Right atrium auricular region (tissue), 2 donors: Measurements from ENCODE around the gene GDAP2. TPM values are rescaled to one million over a fixed set of nuclear protein-coding genes. Genes with fewer than 3 reads are reported as not detected.
A peak's percentile ranks its signal among the peaks of the same experiment; 100 is the strongest.

ENCODE experiments used
- DNase-seq: peaks from one replicate; pipeline ENCODE4 v3.0.0-alpha.2; 2019; ENCODE audit warnings: low spot score
- H3K27ac ChIP-seq, 2 donors: fragments of 200-600 bp; sonication (generic); 1 replicate in 1 of 2; 2 replicates in 1 of 2; pipeline ENCODE4 v1.5.1; 2016 to 2019
- H3K27me3 ChIP-seq, 2 donors: fragments of 200-600 bp; sonication (generic); one replicate each; pipeline versions ENCODE4 v1.5.1 to v1.6.0; 2017 to 2019
- H3K36me3 ChIP-seq: fragments of 200-600 bp; sonication (generic); one replicate; pipeline ENCODE4 v1.5.1; 2016
- H3K4me1 ChIP-seq, 2 donors: fragments of 200-600 bp; sonication (generic); one replicate each; pipeline versions ENCODE4 v1.5.1 to v1.6.0; 2017 to 2019
- H3K4me3 ChIP-seq, 2 donors: fragments of 200-600 bp; sonication (generic); 1 replicate in 1 of 2; 2 replicates in 1 of 2; pipeline ENCODE4 v1.5.1; 2017 to 2019; ENCODE audit warnings: mild to moderate bottlenecking in 1 of 2, moderate library complexity in 1 of 2
- H3K9me3 ChIP-seq, 2 donors: fragments of 200-600 bp; sonication (generic); one replicate each; pipeline ENCODE4 v1.5.1; 2019
- total RNA-seq, 2 donors: library from RNA; depleted of rRNA; stranded (reverse); fragments of >200 nt; gene quantifications; one replicate each; pipeline ENCODE4 v1.1.0, GENCODE V29; 2016
- TF ChIP-seq, protein P1 (sequence below), 2 donors: fragments of 200-600 bp; sonication (generic); IDR thresholded peaks; one replicate each; pipeline ENCODE4 v1.5.1; 2019; ENCODE audit warnings: antibody characterized with exemption in 2 of 2

The GDAP2 gene
- total RNA-seq, 2 donors from 2014 or later, result 13.2 to 13.4 TPM

DNA sequence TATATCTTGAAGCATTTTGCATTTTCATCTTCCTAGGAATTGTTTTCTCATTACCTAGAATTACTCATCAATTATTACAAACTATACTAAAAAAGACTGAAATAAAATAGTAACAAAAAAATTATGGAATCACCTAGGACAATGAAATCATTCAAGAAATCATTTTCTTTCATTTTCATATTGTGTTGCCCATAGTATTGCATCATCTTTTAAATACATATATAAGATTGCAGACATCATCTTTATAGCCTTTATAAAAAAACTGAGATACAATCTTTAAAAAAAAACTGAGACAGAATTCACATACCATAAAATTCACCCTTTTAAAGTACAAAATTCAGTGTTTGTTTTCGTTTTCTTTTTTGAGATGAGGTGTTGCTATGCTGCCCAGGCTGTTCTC is 29.6 kb downstream of the GDAP2 start:
- H3K4me3 ChIP-seq, result no peak overlapping the region
- H3K27me3 ChIP-seq, result no peaks in the 10 kb centered on the region
- TF ChIP-seq, protein P1, sequence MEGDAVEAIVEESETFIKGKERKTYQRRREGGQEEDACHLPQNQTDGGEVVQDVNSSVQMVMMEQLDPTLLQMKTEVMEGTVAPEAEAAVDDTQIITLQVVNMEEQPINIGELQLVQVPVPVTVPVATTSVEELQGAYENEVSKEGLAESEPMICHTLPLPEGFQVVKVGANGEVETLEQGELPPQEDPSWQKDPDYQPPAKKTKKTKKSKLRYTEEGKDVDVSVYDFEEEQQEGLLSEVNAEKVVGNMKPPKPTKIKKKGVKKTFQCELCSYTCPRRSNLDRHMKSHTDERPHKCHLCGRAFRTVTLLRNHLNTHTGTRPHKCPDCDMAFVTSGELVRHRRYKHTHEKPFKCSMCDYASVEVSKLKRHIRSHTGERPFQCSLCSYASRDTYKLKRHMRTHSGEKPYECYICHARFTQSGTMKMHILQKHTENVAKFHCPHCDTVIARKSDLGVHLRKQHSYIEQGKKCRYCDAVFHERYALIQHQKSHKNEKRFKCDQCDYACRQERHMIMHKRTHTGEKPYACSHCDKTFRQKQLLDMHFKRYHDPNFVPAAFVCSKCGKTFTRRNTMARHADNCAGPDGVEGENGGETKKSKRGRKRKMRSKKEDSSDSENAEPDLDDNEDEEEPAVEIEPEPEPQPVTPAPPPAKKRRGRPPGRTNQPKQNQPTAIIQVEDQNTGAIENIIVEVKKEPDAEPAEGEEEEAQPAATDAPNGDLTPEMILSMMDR (IDR thresholded peaks at IDR 0.05), result no peak
- no peak for DNase-seq
- H3K36me3 ChIP-seq, result peaks cover 40% of the 10 kb centered on the region
- H3K9me3 ChIP-seq, result no peaks in the 10 kb centered on the region
- no peaks in the 10 kb centered on the region for H3K4me1 ChIP-seq
- H3K27ac ChIP-seq, result no peak overlapping the region

DNA sequence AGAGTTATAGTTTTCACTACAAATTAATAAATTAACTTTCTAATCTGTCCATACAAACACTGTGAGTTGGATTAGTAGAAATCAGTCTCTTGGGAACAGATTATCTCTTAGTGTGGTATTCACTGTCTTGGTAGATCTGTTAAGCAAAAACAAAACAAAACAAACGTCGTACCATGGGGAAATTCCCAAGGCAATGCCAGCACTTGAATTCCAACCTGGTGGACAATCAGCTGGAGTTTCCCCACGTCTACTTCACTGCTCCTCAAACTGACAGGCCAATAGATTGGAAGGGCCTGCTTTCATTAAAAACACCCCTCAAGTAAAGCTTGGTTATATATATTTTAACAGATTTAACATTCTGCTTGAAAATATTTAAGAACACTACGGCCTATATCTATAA is 31.9 kb downstream of the GDAP2 start:
- H3K27me3 ChIP-seq, result no peaks in the 10 kb centered on the region
- no peak overlapping the region for H3K4me3 ChIP-seq
- peaks cover 33% of the 10 kb centered on the region for H3K36me3 ChIP-seq
- no peak overlapping the region for H3K27ac ChIP-seq
- no peaks in the 10 kb centered on the region for H3K4me1 ChIP-seq
- TF ChIP-seq, protein P1 (IDR thresholded peaks at IDR 0.05), result no peak
- DNase-seq, result no peak
- no peaks in the 10 kb centered on the region for H3K9me3 ChIP-seq

DNA sequence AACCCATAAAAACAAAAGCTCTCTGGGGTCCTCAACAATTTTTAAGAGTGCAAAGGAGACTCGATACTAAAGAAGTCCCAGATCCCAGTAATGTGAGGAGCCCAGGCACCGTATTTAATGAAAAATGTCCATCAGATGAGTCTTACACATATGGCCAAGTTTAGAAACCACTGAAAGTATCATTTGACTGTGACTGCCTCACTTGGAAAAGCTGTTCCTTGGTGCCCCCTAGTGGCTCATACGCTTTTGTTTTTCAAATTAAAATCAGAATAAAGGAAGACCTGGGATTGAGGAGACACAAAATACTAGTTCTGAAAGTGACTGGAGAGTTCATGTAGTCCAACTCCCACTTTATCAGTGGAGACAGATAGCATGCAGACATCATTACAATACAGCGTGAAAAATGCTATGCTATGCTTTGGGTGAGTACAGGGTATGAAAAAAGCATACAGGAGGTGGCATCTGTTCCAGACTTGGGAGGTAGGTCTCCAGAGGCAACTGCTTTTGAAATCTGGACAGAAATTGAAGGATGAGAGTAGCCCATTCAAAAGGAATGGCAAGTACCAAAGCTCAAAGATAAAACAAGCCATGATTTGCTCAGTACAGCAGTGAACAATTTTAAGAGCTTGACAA is 33.8 kb downstream of the GDAP2 start:
- H3K27ac ChIP-seq, result no peak overlapping the region

DNA sequence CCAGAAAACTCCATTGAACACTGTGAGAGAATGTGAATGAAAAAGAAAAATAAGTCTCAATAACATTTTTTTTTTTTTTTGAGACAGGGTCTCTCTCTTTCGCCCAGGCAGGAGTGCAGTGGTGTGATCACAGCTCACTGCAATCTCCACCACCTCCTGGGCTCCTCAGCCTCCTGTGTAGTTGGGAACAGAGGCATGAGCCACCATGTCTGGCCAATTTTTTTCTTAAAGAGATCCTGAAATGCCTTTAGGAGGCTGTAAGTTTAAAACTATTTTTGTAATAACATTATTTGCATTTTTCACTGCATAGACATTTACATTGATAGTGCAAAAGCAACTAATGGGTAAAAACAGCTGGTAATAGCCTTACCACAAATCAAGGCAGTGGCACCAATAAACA is 35.3 kb downstream of the GDAP2 start:
- TF ChIP-seq, protein P1 (IDR thresholded peaks at IDR 0.05), result no peak
- DNase-seq, result no peak
- Histone ChIP-seq H3K36me3 (peaks cover 25% of the 10 kb centered on the region), H3K4me3 (no peak overlapping the region), H3K27ac (no peak overlapping the region), H3K4me1 (no peaks in the 10 kb centered on the region), H3K27me3 (no peaks in the 10 kb centered on the region), H3K9me3 (no peaks in the 10 kb centered on the region)

More for the DNA sequence above, 33.8 kb downstream of the GDAP2 start:
- no peaks in the 10 kb centered on the region for H3K27me3 ChIP-seq
- TF ChIP-seq, protein P1 (IDR thresholded peaks at IDR 0.05), result peak; percentile 59 to 83
- no peaks in the 10 kb centered on the region for H3K4me1 ChIP-seq
- DNase-seq, result peak; percentile 71
- no peak overlapping the region for H3K4me3 ChIP-seq
- no peaks in the 10 kb centered on the region for H3K9me3 ChIP-seq
- H3K36me3 ChIP-seq, result peaks cover 25% of the 10 kb centered on the region

DNA sequence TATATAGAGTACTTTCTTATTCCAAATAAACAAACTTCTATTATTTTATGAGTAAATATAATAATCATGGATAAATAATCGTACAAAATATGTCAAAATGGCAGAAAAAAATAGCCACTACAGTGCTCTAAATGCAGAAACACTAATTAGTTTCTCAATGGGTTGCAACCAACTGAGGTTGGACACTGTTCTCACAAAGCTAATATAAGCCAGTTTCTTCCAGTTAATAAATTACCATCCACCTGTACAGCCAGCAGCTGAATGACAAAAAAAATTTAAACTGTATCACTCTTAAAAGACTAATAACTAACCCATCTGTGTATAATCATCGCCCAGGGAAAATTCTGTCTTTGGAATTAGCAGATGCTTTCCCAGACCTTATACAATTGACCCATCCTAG is 36.9 kb downstream of the GDAP2 start:
- peaks cover 16% of the 10 kb centered on the region for H3K36me3 ChIP-seq

More for the DNA sequence above, 36.9 kb downstream of the GDAP2 start:
- Histone ChIP-seq H3K27me3 (no peaks in the 10 kb centered on the region), H3K9me3 (no peaks in the 10 kb centered on the region), H3K4me1 (no peaks in the 10 kb centered on the region), H3K4me3 (no peak overlapping the region), H3K27ac (no peak overlapping the region)
- no peak for DNase-seq
- TF ChIP-seq, protein P1 (IDR thresholded peaks at IDR 0.05), result no peak
